ENCODE results near the gene POLRMT.
A peak's percentile ranks its signal among the peaks of the same experiment; 100 is the strongest.
"Not testable (repeated sequence)": the region's sequence is repeated elsewhere in the genome, so short reads cannot be mapped to it uniquely, and the experiment has no call there.

Gene POLRMT

DNA sequence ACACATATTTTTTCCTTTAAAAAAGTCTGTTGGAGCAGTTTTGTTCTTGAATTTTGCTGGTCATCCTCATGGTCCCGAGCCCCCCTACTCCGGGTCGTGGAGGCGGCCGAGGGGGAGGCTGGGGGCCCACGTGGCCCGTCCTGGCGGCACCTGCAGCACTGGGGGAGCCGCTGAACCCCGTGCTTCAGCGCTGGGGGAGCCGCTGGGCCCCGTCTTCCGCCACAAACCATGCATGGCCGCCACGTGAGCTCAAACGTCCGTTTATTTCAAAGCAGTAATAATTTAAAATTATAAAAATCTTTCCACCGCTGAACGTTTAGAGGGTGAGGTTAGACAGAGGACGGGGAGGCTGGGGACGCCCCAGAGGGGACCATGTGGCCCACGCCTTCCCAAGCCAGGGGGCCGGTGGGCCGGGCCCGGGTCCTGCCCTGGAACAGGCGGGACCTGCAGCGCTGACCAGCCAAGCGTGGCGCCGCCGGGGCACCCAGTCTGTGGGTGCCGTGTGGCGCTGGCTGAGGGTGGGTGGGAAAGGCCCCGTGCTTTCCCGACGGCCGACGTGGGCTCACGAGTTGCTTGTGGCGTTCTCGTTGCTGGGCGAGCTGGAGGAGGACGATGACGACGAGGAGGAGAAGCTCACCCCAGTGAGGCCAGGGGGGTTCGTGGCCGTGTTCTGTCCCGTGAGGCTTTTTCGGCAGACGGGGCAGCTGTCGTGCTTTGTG is 14.4 kb upstream of the POLRMT start:
- DNase-seq (ENCODE audit: low read depth in 3 of 3), result no peak

DNA sequence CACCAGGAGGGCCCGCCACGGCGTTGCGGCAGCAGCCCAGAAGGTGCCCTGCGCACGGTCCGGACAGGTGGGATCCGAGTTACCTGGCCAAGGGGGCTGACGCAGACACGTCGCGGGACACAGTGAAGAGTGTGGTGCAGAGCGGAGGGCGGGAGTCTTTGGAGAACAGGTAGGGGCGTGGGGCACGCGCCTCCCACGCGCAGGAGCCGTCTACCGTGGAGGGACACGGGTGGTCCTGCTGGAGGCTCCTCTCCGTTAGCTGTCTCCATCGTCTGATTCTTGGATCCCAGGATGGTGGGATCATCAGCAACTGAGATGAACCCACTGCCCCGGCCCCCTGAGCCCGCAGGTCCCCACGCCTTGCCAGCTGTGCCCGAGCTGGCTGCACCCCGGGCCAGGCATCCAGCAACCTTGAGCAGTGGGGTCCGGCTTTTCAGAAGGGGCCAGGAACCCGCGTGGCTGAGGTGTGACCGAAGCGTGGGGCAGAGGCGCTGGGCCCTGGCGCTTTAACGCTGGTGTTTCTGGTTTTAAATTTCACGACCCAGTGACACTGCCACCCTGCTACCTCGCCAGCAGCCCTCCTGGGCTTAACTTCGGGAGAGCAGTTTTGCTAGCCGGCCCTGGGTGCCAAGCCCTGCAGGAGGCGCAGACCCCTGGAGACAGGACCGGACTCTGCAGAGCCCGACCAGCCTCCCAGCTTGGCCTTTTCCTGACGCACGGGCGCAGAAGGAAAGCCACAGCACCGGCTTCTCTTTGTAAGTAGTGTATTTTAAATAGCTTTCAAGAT is 13.6 kb upstream of the POLRMT start:
- DNase-seq (ENCODE audit: low read depth in 3 of 3), result no peak

DNA sequence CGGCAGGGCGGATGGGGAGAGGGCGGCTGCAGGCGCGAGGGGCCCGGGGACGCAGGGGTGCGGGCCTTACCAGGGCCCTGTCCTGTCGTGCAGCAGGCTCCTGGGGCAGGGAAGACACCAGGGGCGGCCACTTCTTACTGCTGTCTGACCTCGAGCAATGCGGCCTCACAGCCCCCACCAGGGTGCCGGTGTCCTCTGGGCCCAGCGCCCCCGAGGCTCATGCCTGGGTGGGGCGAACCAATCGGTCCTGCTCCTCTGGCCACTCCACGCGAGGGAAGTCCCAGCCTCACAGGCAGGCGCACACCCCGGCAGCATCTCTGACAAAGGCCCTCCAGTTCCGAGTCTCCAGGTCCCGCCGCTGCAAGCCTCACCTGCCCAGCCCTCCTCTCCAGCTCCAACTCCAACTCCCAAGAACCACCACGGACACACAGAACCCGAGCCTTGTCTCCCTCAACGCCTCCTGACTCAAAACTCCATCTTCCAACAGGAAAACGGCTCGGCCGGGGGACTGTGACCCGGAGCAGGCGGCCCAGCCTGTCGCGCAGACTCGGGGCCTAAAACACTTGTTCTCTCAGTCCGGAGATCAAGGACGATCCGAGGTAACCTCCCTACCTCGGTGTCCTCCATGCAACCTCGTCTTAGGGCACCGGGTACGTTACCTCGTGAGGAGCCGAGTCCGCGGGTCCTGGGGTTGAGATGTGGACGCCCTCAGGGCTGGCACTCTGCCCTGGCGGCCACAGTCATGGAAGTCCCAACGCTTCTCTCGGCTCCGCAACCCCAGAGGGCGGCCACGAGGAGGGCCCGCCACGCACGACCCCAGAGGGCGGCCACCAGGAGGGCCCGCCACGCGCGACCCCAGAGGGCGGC is 12.8 kb upstream of the POLRMT start:
- DNase-seq (ENCODE audit: low read depth in 3 of 3), result no peak

DNA sequence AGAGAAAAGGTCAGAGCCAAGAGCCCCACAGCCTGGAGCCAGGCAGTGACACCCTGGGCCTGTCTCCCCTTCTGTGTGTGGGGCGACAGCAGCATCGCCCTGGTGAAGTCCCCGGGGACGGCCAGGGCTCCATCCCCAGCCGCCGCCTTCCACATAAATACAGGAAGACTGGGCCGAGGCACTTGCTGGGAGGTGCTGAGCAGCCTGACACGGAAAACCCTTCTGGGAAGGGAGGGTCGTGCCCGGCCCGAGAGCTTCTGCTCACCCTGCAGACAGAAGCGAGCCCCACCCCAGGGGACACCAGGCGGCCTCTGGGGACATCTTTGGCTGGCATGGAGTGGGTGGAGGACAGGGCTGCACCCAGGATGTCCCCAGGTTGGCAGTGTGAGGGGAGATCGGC is 11.5 kb upstream of the POLRMT start:
- no peak for DNase-seq (ENCODE audit: low read depth in 3 of 3)

DNA sequence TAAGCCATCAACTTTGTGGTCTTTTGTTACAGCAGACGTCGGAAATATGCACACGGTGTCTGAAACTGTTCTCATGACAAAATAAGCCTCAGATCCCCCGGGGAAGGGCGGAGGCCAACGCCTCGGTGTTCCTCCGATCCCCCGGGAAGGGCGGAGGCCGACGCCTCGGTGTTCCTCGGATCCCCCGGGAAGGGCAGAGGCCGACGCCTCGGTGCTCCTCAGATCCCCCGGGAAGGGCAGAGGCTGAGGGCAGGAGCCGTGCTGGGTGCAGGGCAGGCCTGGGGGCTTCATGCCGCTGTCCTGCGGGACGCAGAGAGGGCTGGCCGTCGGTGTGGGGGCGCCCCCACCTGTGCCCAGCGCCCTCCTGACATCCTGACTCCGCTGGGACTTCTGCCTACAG is 11.0 kb upstream of the POLRMT start:
- no peak for DNase-seq (ENCODE audit: low read depth in 3 of 3)

DNA sequence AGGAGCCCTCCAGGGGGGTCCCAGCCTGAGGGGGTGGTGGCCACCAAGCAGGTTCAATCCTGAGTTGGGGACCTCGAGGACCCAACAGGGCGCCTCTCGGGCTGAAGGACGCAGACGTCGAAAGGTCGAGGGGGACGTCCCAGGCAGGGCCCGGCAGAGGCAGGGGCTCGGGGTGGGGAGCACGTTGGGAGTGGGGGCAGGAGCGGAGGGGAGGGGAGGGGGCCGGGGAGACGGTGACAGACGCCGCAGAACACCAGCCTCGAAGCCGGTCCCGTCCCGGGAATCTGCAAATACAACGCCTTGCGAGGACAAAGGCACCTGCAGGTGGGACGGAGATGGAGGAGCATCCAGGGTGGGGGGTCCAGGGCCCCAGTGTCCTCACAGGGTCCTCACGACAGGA is 10.4 kb upstream of the POLRMT start:
- no peak for DNase-seq (ENCODE audit: low read depth in 3 of 3)

DNA sequence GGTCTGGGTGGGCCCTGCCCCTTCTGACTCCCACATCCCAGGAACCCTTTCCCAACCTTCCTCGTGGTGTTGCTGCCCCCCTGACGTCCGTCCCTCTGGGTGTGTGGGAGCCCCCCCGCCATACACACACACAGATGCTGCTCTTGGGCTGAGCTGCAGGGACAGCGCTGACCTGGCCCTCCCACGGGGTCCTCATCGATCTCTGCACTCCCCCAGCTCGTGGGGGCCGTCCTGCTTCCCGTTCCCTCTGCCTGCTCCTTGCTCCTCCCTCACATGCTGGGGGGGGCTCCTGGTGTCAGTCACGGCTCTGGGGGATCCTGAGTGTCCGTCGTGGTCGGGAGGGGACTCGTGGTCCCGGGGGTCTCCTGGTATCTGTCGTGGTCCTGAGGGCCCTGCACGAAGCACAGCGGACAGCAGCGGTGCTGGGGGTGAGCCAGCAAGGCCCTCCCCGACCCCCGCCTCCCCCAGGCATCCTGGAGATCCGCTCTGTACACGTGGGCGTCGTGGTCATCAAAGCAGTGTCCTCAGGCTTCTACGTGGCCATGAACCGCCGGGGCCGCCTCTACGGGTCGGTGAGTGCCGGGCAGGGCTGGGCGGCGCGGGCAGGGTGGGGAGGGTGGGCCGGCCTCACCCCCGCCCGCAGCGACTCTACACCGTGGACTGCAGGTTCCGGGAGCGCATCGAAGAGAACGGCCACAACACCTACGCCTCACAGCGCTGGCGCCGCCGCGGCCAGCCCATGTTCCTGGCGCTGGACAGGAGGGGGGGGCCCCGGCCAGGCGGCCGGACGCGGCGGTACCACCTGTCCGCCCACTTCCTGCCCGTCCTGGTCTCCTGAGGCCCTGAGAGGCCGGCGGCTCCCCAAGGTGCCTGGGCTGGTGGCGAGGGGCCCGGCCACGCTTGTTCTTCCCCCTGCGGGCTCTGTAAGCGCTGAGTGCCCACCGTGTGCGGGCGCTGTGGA is 9.7 kb upstream of the POLRMT start:
- DNase-seq (ENCODE audit: low read depth in 3 of 3), result no peak

DNA sequence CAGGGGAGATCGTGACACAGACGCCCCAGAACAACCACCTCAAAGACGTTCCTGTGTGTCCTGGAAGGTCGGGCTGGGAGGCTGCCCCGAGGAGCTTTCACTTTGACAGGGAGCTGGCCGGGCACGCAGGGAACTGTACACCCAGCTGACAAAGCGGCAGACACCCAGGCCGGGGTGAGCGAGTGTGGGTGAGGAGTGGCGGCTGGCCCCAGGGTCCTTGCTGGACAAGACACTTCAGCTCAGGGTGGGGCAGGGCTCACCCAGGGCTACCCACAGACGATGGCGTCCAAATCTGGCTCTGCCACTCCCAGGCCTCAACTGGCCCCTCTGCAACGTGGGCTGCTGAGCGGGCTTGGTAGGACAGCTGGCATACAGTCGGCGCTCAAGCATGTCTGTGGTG is 8.4 kb upstream of the POLRMT start:
- DNase-seq (ENCODE audit: low read depth in 3 of 3), result no peak

DNA sequence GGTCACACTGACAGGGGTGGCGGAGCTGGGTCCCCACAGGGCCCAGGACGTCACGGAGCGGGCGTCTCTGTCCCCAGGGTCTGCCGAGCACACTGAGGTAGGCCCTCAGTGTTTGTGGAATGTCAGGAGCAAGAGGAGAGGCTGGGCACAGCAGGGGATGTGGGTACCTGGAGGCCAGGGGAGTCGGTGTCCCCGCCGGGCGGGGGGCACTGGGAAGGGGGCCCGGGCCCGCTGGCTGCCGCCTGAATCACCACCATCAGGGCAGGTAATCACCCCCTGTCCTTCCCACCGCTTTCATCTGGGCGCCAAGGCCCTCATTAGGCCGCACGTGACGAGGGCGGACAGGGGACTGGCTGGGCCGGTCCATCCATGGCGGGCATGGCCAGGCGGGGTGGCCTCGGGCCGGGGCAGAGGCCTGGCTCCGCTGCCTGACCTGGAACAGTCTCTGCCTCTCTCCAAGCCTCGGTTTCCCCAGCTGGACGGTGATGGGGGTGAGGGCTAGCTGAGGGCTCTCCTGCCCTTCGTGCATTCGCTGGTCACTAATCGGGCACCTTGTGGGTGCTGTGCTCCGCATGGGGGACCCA is 7.4 kb upstream of the POLRMT start:
- no peak for DNase-seq (ENCODE audit: low read depth in 3 of 3)

DNA sequence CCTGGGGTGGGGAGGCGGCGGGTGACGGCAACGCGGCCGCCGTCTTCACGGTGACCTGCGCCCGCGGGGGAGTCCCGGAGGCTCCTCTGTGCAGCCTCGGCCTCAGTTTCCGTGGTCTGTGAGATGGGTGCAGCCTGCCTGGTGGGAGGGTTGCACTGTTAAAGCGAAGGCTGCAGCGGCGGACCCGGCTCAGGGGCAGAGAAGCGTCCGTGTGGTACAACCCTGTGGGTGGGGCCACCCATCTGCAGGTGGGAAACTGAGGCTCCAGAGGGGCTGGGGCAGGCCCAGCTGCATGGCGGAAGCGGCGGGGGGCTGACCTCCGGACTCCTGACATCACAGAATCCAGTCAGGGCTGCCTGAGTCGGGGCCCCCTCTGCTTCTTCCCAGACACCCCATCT is 6.8 kb upstream of the POLRMT start:
- no peak for DNase-seq (ENCODE audit: low read depth in 3 of 3)

DNA sequence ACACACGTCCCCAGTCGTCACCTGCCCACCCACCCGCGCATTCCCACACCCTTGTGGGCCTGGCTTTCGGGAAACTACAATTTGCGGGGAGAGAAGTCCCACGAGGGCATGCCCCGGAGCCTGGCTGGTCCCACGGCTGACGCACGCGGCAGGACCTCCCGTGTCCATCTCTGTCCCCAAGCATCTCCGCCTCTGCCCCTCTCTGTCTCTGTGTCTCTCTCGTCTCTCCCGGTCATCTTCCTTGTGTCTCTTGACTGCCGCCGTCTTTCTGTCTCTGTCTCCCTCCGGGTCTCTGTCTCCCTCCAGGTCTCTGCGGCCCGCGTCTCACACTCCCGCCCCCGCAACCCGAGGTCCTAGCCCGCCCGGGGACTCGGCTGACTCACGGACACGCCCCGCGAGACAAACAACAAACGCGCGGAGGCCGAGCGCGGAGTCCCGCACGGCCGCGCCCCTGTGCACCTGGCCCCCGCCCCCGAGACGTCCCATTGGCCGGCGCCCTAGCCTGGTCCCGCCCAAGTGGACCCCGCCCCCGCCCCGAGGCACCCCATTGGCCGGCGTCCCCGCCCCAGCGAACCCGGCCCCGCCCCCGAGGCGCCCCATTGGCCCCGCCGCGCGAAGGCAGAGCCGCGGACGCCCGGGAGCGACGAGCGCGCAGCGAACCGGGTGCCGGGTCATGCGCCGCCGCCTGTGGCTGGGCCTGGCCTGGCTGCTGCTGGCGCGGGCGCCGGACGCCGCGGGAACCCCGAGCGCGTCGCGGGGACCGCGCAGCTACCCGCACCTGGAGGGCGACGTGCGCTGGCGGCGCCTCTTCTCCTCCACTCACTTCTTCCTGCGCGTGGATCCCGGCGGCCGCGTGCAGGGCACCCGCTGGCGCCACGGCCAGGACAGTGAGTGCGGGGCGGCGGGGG is 6.2 kb upstream of the POLRMT start, which contains the start of gene FGF22:
TSS of gene FGF22 (plus strand) at position 627 of the 908 bp plus-strand sequence. CDS start at position 674, 47 bp downstream.
- peak; percentile 84 to 94 (median 93) for DNase-seq (ENCODE audit: low read depth in 3 of 3)

DNA sequence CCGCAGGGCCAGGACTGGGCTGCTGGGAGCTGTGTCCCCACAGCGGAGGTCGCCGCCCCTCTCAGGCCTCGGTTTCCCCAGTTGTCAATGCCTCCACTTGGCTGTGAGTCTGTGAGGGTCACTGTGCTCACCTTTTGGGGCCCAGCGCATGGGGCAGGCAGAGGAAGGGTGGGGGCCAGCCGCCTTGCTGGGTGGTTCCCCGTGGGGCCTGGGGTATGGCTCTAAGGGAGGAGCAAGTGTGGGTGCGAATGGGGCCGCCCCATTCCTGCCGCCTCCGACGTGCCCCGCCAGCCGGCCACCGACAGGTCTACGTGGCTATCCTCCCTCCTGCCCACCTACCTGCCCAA is 5.5 kb upstream of the POLRMT start:
- DNase-seq (ENCODE audit: low read depth in 3 of 3), result no peak

DNA sequence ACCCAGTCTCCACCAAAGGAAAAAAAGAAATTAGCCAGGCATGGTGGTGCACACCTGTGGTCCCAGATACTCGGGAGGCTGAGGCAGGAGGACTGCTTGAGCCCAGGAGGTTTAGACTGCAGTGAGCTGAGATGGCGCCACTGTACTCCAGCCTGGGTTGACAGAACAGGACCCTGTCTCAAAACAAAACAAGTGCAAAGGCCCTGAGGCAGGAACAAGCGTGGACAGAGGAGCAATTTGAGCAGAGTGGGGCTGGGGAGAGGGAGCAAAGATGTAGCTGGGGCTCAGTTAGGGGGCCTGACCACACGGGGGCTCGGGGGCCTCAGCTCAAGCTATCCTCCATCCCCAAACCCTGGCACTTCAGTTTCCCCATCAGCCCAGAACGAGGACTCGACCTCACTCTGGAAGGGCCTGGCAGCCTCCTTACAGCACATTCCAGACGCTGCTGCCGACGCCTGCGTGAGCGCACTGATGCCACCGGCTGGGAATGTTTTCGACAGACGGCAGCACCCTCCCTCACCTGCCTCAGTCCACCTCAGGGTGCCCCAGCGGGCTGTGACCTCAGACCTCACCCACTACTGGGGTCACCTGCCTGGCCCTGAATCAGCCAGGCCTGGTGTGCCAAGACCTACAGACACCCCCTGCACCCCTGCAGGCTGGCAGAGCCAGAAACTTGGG is 1.8 kb upstream of the POLRMT start:
- no peak for DNase-seq (ENCODE audit: low read depth in 3 of 3)

DNA sequence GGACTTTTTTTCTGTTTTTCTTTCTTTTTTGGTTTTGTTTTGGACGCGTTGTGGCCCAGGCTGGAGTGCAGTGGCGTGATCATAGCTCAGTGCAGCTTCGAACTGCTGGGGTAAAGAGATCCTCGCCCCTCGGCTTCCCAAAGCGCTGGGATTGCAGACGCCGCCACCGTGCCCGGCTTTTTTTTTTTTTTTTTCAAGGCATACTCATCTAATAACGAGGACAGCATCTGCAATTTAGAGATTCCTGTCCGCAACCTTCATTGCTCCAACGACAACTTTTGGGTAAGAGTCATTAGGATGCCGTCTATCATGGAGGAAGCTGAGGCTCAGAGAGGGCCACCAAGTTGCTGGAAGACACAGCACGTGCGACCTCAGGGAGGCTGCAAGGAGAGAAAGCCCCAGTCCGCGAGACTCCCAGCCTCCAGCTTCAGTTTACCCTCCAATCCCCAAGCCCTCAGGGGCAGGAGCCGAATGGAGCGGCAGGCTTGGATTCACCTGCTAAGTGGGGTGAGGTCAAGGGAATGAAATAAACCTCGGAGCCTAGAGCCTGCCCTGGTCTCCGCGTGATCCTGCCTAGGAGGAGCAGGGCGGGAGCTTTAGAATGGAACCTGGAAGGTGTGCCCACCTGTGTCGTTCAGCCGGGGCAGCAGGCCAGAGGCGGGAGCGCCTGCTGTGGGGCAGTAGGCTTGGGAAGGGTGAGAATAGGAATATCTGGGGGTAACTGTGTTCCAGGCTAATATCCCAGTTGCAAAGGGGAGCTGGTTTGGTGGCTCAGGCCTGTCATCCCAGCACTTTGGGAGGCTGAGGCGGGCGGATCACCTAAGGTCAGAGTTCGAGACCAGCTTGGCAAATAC is 676 bp upstream of the POLRMT start:
- DNase-seq (ENCODE audit: low read depth in 3 of 3), result no peak

DNA sequence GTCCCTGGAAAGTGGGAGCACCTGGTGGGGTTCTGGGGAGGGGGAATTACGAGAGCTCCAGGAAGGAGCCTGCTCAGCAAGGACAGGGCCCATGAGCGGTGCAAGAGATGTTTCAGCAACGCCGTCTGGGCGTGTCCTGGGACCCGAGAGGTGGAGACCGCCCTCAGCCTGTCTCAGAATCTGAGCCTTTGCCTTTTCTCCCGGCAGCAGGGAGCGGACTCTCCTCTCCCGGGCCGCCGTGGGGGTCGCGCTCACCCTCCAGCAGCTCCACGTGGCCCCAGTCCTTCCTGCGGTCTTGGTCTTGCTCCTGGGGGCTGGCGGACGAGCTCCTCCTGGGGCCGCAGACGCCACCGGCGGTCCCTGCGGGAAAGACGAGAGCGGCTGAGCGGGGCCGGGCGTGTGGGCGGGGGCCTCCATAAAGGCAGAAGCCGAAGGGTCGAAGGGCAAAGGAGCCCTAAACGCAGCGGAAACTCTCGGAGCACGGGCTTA is 714 bp downstream of the POLRMT start:
- DNase-seq (ENCODE audit: low read depth in 3 of 3), result peak in 1 of 3 experiments; percentile 56

DNA sequence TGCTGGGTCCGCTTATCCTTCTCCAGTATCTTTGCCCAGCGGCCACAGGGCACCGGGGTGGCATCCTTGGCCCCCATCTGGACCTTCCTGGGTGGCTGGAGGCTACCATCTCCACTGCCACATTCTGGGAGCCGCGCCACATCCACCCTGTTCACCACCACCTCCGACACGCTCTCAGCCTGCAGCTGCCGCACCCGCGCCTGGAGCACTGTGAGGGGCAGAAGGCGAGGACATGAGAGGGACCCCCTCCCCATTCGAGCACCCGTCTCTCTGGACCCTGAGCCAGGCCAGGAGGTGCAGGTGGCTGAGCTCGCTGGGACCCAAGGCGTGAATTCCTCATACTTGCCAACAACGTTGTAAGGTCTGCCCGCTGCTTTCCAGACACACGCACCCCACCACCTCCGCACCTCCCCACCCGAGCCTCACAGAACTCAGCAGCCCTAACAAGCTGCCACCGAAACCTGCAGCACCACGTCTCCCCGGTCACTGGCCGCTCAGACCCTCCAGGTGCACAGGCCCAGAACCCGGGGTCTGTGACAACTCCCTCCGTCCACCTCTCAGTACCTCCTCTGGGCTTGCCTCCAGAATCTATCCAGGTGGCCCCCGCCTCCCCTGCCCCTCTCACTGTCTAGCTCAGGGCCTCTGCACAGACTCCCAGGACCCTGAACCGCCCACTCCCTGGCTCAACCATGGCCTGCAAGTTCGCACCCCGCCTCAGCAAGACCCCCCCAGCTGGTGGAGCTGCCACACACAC is 3.2 kb downstream of the POLRMT start:
- DNase-seq (ENCODE audit: low read depth in 3 of 3), result no peak

DNA sequence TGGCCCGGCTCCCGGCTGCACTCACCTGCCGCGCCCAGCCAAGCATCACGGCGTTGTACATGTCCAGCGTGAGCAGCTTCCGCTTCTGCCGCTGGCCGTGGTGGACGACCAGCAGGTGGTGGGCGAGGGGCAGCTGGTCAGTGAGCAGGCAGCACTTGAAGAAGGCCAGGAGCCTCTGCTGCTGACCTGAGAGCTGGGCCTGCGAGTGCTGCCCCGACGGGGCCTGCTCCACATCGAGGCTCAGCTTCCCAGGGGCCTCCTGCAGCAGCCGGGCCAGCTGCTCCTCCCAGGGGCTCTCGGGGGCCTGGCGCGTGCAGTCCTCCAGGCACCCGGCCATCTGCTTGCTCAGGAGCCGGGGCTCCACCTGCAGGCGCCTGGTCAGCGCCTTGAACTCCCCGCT is 3.8 kb downstream of the POLRMT start:
- not testable (repeated sequence) for DNase-seq (ENCODE audit: low read depth in 3 of 3)

Data from stimulated activated CD4-positive, alpha-beta T cell treated with anti-CD3 and anti-CD28 coated beads, TNF-alpha, amount 100 ng/mL, for 24 hours (primary cell).